Coronary artery (tissue), 2 donors: ENCODE measurements around the gene PTPN23.

Experiments
- DNase-seq: peaks from one replicate; pipeline ENCODE4 v3.0.0-alpha.2; 2017; ENCODE audit warnings: low spot score
- H3K27ac ChIP-seq, 2 donors: fragments of 200-600 bp; sonication (generic); one replicate each; pipeline ENCODE4 v1.5.1; 2016 to 2019
- H3K4me3 ChIP-seq: fragments of 200-600 bp; sonication (generic); 2 replicates; pipeline ENCODE4 v1.5.1; 2016; ENCODE audit warnings: mild to moderate bottlenecking, moderate library complexity
- TF ChIP-seq, protein P1 (sequence below): fragments of 200-600 bp; sonication (generic); IDR thresholded peaks from one replicate; pipeline ENCODE4 v1.5.1; 2019; ENCODE audit warnings: antibody characterized with exemption

The PTPN23 gene

DNA sequence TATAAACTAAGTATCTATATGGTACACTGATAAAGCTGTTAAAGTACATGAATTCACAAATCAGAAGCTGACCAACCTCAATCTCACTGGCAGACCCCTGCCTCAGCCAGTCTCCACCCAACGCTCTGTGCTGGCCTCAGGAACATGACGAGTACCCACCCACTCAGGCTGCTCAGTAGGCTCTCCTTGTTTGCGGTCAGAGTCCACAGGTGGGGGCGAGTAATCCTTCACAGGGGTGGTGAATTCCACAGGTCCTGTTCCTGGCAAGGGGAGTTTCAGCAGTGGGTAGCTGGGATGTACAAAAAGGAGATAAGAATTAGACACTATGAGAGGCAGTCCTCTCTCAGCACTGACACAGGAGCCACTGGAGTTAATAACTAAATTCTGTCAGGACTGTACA is 54.0 kb downstream of the PTPN23 start:
- TF ChIP-seq, protein P1, sequence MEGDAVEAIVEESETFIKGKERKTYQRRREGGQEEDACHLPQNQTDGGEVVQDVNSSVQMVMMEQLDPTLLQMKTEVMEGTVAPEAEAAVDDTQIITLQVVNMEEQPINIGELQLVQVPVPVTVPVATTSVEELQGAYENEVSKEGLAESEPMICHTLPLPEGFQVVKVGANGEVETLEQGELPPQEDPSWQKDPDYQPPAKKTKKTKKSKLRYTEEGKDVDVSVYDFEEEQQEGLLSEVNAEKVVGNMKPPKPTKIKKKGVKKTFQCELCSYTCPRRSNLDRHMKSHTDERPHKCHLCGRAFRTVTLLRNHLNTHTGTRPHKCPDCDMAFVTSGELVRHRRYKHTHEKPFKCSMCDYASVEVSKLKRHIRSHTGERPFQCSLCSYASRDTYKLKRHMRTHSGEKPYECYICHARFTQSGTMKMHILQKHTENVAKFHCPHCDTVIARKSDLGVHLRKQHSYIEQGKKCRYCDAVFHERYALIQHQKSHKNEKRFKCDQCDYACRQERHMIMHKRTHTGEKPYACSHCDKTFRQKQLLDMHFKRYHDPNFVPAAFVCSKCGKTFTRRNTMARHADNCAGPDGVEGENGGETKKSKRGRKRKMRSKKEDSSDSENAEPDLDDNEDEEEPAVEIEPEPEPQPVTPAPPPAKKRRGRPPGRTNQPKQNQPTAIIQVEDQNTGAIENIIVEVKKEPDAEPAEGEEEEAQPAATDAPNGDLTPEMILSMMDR = no peak
- Histone ChIP-seq H3K27ac (no peak overlapping the region), H3K4me3 (no peak overlapping the region)
- DNase-seq = no peak

DNA sequence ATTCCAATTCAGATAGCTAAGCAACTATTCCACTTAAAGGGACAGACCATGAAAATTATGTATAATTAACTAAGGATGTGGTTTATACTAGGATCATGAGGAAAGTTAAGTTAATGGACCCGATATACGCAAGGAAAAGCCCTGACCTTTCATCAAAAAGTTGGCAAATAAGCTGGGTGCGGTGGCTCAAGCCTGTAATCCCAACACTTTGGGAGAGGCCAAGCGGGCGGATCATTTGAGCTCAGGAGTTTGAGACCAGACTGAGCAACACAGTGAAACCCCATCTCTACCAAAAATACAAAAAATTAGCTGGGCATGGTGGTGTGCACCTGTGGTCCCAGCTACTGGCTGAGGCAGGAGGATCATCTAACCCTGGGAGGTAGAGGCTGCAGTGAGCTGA is 55.4 kb downstream of the PTPN23 start:
- TF ChIP-seq, protein P1 = no peak
- DNase-seq = no peak
- no peak overlapping the region for H3K27ac ChIP-seq
- no peak overlapping the region for H3K4me3 ChIP-seq

DNA sequence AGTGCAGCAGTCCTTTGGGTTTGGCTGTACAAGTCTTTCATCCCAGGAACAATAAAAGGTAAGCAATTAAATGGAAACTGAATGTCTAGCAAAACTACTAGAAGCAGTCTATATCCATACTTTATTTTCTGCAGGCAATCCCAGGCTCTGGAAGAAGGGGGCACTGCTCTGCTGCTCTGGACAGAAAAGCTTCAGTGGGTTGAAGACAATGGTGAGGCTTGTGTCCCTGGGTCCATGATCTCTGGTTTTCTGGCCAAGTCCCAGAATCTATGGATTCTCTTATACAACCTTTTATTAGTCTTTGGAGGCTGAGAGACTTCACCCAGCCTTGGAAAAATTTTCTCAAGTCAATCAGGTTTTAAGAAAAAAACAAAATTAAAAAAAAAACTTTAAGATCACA is 59.3 kb downstream of the PTPN23 start:
- DNase-seq = no peak
- TF ChIP-seq, protein P1 = no peak
- no peak overlapping the region for H3K4me3 ChIP-seq
- H3K27ac ChIP-seq = no peak overlapping the region

DNA sequence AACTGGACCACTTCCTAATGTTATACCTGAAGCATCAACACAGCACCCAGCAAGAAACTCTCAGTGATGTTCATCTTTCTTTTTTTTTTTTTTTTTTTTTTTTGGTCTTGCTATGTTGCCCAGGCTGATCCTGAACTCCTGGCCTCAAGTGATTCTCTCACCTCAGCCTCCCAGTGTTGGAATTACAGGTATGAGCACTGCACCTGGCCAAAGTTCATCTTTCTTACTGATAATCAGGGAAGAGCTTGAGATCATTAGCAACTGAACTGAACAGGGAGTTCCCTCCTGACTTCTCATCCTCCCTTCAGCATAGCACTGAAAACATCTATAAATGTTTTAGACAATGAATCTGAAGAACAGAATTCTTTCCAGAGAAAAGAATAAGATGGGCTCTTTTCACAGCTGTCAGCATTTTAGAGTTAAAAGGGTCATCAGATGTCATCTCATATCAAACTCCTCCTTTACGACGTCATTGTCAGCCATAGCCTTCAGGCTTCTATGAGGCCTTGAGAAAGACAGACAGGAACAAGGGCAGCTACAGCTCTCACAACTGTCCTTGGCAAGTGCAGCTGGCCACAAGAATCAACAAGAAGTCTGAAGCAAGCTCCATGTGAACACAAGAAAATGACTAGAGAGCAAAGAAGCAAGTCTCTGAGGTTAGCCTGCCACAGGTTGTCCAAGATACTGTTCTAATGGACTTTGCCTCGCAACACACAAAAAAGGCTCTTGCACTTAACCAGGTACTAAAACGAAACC is 61.2 kb downstream of the PTPN23 start:
- no peak overlapping the region for H3K27ac ChIP-seq
- H3K4me3 ChIP-seq = no peak overlapping the region
- DNase-seq = no peak
- TF ChIP-seq, protein P1 = no peak

DNA sequence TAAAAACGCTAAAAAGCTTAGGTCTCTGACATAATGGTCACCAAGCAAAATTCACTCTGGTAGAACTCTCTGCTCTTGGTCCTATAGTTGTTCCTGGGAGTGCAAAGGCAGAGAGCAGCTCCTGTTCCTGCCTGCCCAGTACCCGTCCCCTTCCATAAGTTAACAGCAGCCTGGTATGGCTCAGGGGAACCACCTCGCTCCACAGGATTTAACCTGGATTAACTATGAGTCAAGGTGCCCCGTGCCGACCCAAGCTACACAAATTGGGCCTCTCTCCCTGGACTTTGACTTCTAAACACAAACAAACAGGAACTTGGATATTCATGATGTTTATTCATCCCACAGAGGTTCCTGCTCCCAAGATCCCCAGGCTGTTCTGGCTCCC is 62.8 kb downstream of the PTPN23 start:
- peak overlapping the region; percentile 12 for H3K4me3 ChIP-seq
- DNase-seq = no peak
- peak overlapping the region; percentile 60 to 70 for H3K27ac ChIP-seq
- TF ChIP-seq, protein P1 = no peak

DNA sequence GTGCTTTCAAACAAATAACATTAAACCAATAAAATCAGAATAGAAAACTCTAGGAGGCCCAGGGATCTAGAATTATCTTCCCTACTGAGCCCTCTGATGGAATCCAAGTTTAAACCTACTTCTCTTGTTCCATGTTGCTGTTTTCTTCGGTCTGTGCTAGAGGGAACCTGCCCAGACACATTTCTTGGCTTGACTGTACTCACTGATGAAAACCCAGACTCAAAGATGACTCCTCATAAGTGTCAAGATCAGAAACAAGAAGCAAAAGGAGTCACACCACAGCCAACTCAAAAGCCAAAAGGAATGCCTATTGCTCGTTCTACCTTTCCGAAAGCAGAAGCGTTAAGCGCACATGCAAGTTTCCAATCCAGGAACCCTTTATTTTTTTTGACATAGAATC is 63.3 kb downstream of the PTPN23 start:
- peak overlapping the region; percentile 4 to 60 for H3K27ac ChIP-seq
- TF ChIP-seq, protein P1 = no peak
- DNase-seq = no peak

DNA sequence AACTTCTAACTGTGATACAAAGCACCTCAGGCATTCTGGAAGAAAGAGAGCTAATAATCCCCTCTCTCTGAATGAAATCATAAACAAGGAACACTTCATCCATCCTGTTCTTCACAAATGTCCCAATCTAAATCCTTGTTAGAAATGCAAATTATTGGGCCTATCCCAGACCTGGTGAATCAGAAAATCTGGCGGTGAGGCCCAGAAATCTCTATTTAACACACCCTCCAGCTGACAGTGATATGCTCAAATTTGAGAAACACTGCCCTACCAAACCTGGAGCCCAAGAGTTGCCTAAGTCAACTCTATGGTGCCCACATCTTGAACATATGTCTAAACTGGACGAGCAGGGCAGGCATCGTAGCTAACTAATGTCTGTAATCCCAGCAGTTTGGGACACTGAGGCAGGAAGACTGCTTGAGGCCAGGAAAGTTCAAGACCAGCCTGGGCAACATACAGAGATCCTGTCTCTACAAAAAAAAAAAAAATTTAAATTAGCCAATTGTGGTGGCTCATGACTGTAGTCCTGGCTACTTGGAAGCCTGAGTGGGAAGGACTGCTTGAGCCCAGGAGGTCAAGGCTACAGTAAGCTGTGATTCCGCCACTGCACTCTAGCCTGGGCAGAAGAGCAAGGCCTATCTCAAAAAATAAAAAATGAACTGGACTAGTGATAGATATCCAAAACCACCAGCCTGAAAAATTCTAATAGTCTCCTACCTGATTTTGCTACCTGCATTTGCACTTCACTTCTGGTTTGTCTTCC is 71.8 kb downstream of the PTPN23 start:
- Histone ChIP-seq H3K4me3 (no peak overlapping the region), H3K27ac (no peak overlapping the region)
- DNase-seq = no peak
- TF ChIP-seq, protein P1 = no peak

More for the DNA sequence above, 63.3 kb downstream of the PTPN23 start:
- H3K4me3 ChIP-seq = no peak overlapping the region
